AG20443 (cell line): Measurements from ENCODE around the gene OCEL1.
"Not testable (repeated sequence)": the region's sequence is repeated elsewhere in the genome, so short reads cannot be mapped to it uniquely, and the experiment has no call there.

Source experiments
- DNase-seq: peaks from one replicate; pipeline ENCODE4 v3.0.0; 2012; ENCODE audit warnings: low spot score, mixed read lengths

The OCEL1 gene, protein sequence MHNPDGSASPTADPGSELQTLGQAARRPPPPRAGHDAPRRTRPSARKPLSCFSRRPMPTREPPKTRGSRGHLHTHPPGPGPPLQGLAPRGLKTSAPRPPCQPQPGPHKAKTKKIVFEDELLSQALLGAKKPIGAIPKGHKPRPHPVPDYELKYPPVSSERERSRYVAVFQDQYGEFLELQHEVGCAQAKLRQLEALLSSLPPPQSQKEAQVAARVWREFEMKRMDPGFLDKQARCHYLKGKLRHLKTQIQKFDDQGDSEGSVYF

DNA sequence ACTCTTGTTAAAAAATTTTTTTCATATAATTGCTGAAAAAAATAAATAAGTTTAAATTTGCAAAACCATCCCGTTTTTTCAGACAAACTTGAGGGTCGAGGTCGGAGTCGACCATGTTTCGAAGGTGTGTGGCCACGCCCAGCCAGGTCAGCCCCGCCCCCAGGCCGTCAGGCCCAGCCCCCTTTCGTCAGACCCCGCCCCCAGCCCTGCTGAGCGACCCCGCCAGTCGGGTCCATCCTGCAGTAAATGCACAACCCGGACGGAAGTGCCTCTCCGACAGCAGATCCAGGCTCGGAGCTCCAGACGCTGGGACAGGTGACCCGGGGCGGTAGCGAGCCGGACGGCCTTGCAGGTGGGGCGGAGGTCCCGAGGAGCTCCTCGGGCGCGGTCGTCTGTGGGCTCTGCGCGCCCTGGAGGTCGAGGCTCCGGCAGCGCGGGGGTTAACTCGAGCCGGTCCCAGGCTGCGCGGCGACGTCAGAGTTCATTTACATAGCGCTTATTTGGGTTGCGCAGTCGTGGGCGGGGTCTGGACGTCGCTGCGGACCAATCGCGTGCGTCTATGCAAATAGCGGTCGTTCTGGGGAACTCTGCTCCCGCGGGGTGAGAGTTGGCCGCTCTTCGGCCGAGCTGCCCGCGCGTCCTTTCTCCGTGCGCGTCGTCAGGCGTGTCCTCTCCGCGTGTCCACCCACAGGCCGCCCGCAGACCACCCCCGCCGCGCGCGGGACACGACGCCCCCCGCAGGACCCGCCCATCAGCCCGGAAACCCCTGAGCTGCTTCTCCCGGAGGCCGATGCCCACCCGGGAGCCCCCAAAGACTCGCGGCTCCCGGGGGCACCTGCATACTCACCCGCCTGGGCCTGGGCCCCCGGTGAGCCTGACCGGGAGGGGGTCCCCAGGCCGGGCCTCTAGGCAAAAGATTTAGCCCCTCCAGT, at the start of gene OCEL1:
OCEL1 (plus strand) TSS at position 225 of the 932 bp plus-strand sequence; CDS start at position 247, 22 bp downstream.
- peak; percentile 96 for DNase-seq

DNA sequence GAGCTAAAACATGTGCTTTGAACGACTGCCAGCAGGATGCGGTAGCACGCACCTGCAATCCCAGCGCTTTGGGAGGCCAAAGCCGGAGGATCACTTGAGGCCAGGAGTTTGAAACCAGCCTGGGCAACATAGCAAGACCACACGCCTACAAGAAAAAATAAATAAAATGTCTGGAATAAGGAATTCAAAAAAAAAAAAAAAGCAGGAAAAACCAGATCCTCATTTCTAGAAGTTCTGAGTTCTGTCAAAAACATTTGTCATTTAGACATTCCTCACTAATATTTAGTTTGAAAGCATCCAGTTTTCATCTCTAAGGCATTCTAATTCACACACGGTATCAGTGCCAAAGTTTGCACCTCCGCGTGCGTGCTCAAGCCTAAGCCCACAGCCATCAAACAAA, 47.7 kb upstream of the OCEL1 start:
- no peak for DNase-seq

DNA sequence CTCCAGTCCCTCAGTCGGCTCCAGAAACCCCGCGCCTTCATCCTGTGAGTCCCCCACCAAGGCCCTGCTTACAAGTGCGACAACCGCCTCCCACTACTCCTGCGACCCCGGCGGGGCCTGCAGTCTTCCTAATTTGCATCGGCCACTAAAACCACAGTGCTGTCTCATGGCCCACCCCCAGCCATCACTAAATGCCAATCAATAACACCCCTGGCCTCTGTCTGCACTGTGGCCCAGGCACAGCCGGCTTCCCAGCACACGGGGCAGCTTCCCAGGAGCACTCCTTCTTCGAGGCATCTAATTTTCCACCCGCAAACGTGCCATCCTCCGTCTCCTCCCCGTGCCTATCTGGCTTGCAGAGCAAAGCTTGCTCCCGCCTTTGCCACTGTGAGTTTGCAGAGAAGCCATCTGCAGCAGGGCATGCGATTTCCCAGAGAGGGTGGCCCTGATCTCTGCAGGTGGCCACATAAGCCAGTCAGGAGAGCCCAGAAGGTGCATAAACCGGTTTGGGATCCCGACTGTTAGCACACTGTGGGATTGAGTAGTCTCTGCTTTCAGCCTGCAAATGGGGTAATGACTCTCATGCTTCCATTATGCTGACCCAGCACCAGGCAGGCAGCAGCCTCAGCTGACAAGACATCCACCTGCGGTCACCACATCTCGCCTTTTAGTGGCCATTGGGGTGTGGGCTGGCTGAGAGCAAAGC, 44.9 kb upstream of the OCEL1 start:
- no peak for DNase-seq

DNA sequence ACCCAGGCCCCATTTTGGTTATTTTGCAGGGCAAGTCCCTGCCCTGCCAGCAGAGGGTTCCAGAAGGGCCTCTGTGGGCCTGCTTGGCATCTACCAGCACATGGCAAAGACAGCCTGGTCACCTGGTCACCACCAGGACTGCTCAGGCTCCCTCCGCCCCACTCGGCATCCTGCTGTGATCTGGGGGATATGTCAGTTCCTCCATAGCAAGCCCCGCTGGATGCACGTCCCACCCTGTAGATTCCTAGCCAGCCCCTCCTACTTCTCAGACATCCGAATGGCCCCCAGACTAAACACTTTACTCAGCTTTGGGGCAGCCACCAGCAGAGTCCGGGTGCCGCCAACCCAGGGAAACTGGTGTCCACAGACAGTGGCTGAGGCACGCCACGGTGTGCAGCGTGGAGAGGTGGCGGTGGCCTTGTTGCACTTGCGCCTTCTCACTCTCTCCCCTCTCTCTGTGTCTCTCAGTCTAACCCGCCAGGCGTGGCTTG, 42.7 kb upstream of the OCEL1 start:
- DNase-seq, result no peak

DNA sequence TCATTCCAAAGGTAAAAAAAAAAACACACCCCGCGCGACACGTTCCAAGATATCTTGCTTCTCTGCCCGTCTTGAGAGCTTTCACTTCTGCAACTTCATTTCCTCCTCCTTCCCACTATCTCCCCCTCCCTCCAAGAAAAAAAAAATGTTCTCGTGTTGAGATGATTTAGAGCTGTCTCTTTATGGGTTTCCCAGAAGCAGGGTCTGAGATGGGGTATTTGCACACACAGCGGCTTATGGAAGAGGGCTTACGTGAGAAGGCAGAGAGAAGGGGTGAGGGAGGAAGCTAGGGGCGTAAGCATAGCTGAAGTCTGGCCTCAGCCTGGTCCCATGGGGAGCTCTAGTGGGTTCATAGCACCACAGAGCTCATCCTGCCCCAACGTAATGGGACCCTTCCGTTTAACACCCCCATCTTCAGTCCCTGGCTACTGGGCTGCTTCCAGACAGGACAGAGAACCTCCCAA, 42.1 kb upstream of the OCEL1 start:
- no peak for DNase-seq

DNA sequence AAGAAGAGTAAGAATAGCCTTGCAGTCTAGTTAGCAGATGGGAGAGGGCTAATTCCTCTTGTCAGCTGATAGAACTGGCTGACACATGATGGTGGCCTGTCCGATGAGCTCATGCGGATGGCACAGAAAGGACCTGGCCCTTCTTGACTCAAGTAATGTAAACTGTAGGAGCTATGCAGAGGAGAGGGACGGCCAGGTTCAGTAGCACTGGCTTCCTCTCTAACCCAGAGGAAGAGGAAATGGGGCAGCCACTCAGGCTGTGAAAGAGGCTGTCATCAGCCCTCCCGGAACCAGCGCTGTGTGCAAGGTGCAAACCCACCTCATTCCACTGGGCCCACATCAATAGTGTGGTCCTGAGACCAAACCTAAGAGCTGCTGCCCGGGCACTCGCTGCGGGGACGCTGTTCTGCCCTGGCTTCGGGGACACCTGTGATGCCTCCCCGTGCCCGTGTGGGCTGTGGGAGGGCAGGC, 41.6 kb upstream of the OCEL1 start:
- DNase-seq, result no peak

DNA sequence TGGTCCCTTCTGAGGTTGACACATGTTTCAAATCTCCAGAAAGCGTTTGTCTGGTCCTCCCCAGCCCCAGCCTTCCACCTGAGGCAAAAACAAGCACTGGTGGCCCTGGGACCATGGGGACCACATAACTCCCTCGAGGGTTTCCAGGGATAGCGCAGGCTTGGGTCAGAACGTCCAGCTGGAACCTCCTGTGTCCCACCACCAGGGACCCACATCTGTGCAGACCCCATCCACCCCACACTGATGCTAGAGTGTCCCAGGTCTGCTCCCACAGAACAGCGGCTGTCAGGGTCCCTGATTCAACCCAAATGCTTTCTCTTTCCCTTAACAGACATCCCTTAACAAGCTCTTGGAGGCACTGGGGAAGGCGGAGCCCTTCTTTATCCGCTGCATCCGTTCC, 40.4 kb upstream of the OCEL1 start:
- DNase-seq, result no peak

DNA sequence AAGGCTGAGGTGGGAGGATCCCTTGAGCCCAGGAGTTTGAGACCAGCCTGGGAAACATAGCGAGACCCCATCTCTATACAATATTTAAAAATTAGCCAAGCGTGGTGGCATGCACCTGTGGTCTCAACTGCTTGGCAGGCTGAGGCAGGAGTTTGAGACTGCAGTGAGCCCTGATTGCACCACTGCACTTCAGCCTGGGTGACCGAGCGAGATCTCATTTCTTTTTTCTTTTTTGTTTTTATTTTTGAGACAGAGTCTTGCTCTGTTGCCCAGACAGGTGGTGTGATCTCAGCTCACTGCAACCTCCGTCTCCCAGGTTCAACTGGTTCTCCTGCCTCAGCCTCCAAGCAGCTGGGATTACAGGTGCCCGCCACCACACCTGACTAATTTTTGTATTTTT, 34.3 kb upstream of the OCEL1 start:
- not testable (repeated sequence) for DNase-seq

DNA sequence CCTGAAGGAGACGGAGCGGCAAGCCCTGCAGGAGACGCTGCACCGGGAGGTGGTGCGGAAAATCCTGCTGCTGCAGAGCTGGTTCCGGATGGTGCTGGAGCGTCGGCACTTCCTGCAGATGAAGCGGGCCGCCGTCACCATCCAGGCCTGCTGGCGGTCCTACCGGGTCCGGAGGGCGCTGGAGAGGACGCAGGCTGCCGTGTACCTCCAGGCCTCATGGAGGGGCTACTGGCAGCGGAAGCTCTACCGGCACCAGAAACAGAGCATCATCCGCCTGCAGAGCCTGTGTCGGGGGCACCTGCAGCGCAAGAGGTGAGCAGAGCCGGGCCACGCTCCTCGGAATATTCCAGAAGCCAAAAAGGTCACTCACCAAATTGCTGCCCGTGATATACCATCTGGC, 33.3 kb upstream of the OCEL1 start:
- DNase-seq, result no peak

DNA sequence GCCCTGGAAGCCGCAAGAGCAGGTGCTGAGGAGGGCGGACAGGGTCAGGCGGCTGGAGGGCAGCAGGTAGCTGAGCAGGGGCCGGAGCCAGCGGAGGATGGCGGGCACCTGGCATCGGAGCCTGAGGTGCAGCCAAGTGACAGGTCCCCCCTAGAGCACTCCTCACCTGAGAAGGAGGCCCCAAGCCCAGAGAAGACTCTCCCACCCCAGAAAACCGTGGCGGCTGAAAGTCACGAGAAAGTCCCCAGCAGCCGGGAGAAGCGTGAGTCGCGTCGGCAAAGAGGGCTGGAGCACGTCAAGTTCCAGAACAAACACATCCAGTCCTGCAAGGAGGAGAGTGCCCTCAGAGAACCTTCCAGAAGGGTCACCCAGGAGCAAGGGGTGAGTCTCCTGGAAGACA, 31.4 kb upstream of the OCEL1 start:
- DNase-seq, result no peak

DNA sequence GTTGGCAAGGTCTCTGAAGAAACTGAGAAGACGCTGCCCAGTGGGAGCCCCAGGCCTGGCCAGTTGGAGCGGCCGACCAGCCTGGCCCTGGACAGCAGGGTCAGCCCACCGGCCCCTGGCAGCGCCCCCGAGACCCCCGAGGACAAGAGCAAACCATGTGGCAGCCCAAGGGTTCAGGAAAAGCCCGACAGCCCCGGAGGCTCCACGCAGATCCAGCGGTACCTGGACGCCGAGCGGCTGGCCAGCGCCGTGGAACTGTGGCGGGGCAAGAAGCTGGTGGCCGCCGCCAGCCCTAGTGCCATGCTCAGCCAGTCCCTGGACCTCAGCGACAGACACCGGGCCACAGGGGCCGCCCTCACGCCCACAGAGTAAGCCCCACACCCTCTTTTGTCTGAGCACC, 30.9 kb upstream of the OCEL1 start:
- DNase-seq, result no peak

DNA sequence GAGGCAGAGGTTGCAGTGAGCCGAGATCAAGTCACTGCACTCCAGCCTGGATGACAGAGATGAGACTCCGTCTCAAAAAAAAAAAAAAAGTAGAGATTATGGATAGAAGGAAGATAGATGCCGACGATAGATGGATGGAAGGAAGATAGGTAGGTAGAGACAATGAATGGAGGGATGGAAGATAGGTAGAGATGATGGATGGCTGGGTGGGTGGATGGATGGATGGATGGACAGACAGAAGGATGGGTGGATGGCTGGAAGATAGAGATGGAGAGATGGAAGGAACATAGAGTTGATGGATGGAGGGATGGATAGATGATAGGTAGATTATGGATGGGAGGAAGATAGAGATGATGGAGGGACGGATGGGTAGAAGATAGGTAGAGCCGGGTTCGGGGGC, 29.4 kb upstream of the OCEL1 start:
- no peak for DNase-seq

DNA sequence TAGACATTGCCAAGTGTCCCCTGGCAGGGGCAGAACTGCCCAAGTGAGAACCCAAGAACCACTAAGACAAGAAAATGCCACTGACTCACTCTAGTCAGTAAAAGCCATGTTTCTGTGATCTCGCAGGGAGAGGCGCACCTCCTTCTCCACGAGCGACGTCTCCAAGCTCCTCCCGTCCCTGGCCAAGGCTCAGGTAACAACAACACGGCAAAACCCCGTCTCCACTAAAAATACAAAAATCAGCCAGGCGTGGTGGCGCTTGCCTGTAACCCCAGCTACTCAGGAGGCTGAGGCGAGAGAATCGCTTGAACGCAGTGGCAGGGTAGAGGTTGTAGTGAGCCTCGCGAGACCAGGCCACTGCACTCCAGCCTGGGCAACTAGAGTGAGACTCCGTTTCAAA, 28.4 kb upstream of the OCEL1 start:
- DNase-seq, result no peak

DNA sequence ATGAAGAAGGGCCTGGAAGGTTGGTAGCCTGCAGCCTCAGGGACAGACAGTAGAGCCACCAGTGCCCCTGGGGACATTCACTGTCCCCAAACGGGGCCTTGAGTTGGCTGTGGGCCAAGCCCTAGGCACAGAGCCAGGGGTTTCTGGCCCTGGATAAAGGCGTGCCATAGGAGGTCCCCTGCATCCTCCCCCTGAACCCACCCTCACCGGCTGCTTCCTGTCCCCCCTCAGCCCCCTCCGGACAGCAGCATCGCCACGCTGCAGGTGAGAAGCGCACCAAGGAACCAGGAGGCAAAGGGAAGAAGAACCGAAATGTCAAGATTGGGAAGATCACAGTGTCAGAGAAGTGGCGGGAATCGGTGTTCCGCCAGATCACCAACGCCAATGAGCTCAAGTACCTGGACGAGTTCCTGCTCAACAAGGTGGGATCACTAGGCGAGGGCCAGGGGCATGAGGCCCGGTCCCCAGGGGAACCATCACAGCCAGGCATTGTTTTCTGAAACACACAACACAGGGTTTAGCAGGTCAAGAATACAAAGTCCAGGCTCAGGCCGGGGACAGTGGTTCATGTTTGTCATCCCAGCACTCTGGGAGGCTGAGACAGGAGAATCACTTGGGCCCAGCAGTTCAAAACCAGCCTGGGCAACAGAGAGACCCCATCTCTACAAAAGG, 25.5 kb upstream of the OCEL1 start:
- DNase-seq, result no peak

DNA sequence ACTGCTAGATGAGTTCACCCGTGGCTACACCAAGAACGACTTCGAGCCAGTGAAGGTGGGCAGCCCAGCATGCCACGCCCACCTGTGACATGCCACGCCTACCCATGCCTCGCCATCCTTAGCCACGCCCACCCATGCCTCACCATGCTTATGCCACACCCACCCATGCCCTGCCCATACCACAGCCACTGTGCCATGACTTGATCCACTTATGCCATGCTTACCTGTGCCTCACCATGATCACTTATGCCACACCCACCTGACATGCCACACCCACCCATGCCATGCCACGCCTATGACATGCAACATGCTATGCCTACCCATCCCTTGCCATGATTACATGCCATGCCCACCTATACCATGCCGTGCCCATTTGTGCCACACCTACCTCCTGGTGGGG, 23.8 kb upstream of the OCEL1 start:
- no peak for DNase-seq

DNA sequence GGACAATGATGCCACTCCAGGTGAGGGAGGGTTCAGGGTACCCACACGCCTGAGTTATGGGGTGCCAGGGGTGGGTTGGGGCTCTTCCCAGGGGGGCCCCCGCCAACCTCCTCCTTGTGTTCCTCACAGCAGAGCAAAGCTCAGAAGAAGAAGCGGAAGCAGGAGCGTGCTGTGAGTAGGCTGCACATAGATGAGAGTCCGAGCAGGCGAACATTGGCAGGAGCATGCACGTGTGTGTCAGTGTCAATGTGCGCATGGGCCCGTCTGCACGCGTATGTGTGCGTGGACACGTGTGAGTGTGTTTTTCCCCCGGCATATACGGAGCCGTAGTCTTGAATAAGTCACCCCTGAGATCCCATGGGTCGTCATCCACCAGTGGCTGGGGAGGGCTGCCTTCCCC, 23.3 kb upstream of the OCEL1 start:
- no peak for DNase-seq

DNA sequence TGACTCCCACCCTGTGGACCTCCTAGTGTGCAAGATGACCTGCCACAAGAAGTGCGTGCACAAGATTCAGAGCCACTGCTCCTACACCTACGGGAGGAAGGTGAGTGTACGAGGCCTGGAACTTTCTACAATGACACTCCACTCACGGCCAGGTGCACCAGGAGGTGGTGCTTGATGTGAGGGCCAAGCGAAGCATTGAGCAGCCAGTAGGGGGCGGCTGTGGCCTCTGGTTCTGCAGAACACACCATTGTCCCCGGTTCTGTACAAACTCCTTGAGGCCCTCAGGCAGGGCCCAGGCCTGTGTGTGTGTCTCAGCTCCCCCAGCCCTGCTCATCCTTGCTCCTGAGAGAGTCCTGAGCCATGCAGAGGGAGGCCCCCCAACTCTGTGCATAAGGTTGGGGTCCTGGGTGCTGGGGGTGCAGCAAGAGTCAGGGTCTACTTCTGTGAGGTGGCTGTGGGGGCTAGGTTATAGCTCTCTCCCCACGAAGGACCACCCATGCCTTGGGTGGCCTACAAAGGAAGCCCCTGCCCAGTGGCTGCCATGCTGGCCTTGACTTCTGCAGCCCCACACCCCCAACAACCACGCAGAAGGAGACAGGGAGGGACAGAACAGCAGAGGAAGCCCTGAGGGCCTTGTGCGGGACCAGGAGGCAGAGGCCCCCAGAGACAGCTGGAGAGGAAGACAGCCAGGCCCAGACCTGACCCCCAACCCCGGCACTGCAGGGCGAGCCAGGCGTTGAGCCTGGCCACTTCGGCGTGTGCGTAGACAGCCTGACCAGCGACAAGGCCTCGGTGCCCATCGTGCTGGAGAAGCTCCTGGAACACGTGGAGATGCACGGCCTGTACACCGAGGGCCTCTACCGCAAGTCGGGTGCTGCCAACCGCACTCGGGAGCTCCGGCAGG, 20.5 kb upstream of the OCEL1 start:
- DNase-seq, result peak; percentile 73

DNA sequence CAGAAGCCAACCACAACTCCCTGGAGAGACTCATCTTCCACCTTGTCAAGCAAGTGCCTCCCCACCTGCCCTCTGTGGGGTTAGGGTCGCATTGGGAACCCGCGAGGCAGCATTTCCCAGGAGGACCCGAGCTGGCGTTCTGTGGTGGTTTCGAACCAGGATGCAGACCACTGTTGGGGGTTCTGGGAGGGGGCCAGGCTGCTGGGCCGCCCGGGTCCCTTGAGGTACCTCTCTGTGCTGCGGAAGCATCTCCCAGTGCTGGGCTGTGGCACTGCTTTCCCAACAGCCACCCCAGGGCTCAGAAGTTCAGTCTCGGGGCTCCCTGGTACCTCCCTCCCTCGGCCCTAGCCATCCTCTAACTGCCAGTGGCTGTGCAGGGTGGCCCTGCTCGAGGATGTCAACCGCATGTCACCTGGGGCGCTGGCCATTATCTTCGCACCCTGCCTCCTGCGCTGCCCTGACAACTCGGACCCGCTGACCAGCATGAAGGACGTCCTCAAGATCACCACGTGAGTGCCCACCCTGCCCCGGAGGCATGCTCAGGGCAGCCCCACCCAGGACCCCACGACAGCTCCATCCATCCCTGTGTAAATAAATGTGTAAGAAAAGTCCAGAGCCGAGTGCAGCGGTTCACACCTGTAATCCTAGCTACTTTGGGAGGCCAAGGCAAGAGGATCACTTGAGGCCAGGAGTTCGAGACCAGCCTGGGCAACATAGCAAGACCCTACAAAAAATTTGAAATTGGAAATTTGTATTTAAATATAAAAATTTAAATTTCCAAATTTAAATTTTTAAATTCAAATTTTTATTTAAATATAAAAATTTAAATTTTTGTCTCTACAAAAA, 19.1 kb upstream of the OCEL1 start:
- DNase-seq, result no peak

DNA sequence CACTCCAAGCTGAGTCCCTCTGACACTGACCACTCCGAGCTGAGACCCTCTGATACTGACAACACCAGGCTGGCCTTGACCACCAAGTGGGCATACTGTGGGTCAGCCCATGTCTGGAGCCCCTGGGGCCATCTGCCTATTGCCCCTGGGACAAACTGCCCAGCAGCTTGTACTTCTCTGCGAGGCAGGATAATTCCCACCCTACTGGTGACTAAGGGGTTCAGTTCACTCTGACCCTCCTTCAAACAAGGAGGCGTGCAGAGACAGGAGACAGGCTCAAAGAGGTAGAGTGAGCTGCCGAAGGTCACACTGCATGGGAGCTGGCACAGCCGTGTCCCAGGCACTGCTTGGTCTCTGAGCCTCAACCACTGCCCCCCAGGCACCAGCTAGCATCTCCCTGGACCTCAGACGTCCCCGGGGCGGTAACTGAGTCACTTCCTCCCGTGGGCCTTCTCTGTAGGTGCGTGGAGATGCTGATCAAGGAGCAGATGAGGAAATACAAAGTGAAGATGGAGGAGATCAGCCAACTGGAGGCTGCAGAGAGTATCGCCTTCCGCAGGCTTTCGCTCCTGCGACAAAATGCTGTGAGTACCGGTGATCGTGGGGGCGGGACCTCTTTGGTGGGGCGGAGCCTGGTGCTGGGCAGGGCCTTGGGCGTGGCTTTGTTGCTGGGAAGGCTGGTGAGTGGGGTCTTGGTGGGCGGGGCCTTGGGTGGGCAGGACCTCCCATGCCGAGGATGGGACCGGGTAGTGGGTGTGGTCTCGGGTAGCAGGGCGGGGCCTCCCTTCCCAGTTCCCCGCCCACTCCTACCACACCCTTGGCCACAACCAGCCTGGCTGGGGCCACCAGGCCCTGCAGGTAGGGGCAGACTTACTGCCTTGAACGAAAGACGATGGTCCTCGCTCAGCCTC, 16.6 kb upstream of the OCEL1 start:
- peak; percentile 63 for DNase-seq
